ENCODE measurements around the gene KLK7.

The KLK7 gene

GRCh38 chr19:51018745-51019543 lies 35.2 kb upstream of the KLK7 start:
- Mint-ChIP-seq H3K4me1 (peaks cover 30% of the 10 kb centered on the region), H3K27ac (no peak overlapping the region), H3K9me3 (no peaks in the 10 kb centered on the region), H3K4me3 (peak overlapping the region; percentile 64), H3K36me3 (peaks cover 17% of the 10 kb centered on the region)
- DNase-seq (ENCODE audit: low spot score in 2 of 2): no peak
- ATAC-seq: no peak

GRCh38 chr19:51016798-51017683 lies 33.3 kb upstream of the KLK7 start:
- Mint-ChIP-seq H3K4me1 (peaks cover 30% of the 10 kb centered on the region), H3K9me3 (no peaks in the 10 kb centered on the region), H3K36me3 (peaks cover 17% of the 10 kb centered on the region), H3K4me3 (peak overlapping the region; percentile 64), H3K27ac (no peak overlapping the region)
- DNase-seq (ENCODE audit: low spot score in 2 of 2) (peak in 1 of 2 donors; percentile 71), ATAC-seq (no peak)

- peaks cover 30% of the 10 kb centered on the region for H3K4me1 Mint-ChIP-seq
- H3K36me3 Mint-ChIP-seq: peaks cover 17% of the 10 kb centered on the region
- H3K27ac Mint-ChIP-seq: no peak overlapping the region
Observed at GRCh38 chr19:51015691-51016267, 32.1 kb upstream of the KLK7 start.

GRCh38 chr19:51014242-51014641 lies 30.5 kb upstream of the KLK7 start:
- Mint-ChIP-seq H3K36me3 (peaks cover 11% of the 10 kb centered on the region), H3K9me3 (no peaks in the 10 kb centered on the region), H3K4me1 (peaks cover 21% of the 10 kb centered on the region), H3K27ac (no peak overlapping the region), H3K4me3 (no peak overlapping the region)
- ATAC-seq (no peak), DNase-seq (ENCODE audit: low spot score in 2 of 2) (no peak)

More at GRCh38 chr19:51015691-51016267, 32.1 kb upstream of the KLK7 start:
- no peak for ATAC-seq
- Mint-ChIP-seq H3K4me3 (no peak overlapping the region), H3K9me3 (no peaks in the 10 kb centered on the region)
- DNase-seq (ENCODE audit: low spot score in 2 of 2): no peak

- H3K36me3 Mint-ChIP-seq: peaks cover 11% of the 10 kb centered on the region
- no peak overlapping the region for H3K27ac Mint-ChIP-seq
- H3K9me3 Mint-ChIP-seq: no peaks in the 10 kb centered on the region
- no peak for ATAC-seq
- H3K4me1 Mint-ChIP-seq: peaks cover 10% of the 10 kb centered on the region
- H3K4me3 Mint-ChIP-seq: no peak overlapping the region
- no peak for DNase-seq (ENCODE audit: low spot score in 2 of 2)
Observed at GRCh38 chr19:51012661-51013190, 29.0 kb upstream of the KLK7 start.

GRCh38 chr19:51010066-51010795 lies 26.5 kb upstream of the KLK7 start:
- Mint-ChIP-seq H3K27ac (no peak overlapping the region), H3K4me3 (no peak overlapping the region), H3K36me3 (peaks cover 4% of the 10 kb centered on the region), H3K4me1 (no peaks in the 10 kb centered on the region), H3K9me3 (no peaks in the 10 kb centered on the region)
- DNase-seq (ENCODE audit: low spot score in 2 of 2): no peak
- ATAC-seq: no peak

- DNase-seq (ENCODE audit: low spot score in 2 of 2) (no peak), ATAC-seq (peak; percentile 40)
- H3K27ac Mint-ChIP-seq: no peak overlapping the region
- no peaks in the 10 kb centered on the region for H3K9me3 Mint-ChIP-seq
- no peaks in the 10 kb centered on the region for H3K36me3 Mint-ChIP-seq
- H3K4me1 Mint-ChIP-seq: no peaks in the 10 kb centered on the region
- H3K4me3 Mint-ChIP-seq: no peak overlapping the region
Observed at GRCh38 chr19:51009061-51009891, 25.6 kb upstream of the KLK7 start.

- ATAC-seq (no peak), DNase-seq (ENCODE audit: low spot score in 2 of 2) (no peak)
- Mint-ChIP-seq H3K9me3 (no peaks in the 10 kb centered on the region), H3K4me3 (no peak overlapping the region), H3K36me3 (no peaks in the 10 kb centered on the region), H3K4me1 (no peaks in the 10 kb centered on the region), H3K27ac (no peak overlapping the region)
Observed at GRCh38 chr19:51007488-51007887, 23.8 kb upstream of the KLK7 start.

GRCh38 chr19:51006406-51006805 lies 22.7 kb upstream of the KLK7 start:
- no peak overlapping the region for H3K27ac Mint-ChIP-seq
- no peaks in the 10 kb centered on the region for H3K4me1 Mint-ChIP-seq
- no peak overlapping the region for H3K4me3 Mint-ChIP-seq
- no peak for DNase-seq (ENCODE audit: low spot score in 2 of 2)
- H3K36me3 Mint-ChIP-seq: no peaks in the 10 kb centered on the region
- ATAC-seq: no peak
- H3K9me3 Mint-ChIP-seq: no peaks in the 10 kb centered on the region

GRCh38 chr19:51005248-51005647 lies 21.5 kb upstream of the KLK7 start:
- H3K27ac Mint-ChIP-seq: no peak overlapping the region
- no peaks in the 10 kb centered on the region for H3K4me1 Mint-ChIP-seq
- no peak overlapping the region for H3K4me3 Mint-ChIP-seq
- no peak for ATAC-seq
- no peaks in the 10 kb centered on the region for H3K36me3 Mint-ChIP-seq
- no peaks in the 10 kb centered on the region for H3K9me3 Mint-ChIP-seq
- DNase-seq (ENCODE audit: low spot score in 2 of 2): no peak

- Mint-ChIP-seq H3K4me1 (no peaks in the 10 kb centered on the region), H3K9me3 (no peaks in the 10 kb centered on the region), H3K4me3 (no peak overlapping the region), H3K27ac (peak overlapping the region; percentile 69), H3K36me3 (no peaks in the 10 kb centered on the region)
- DNase-seq (ENCODE audit: low spot score in 2 of 2): no peak
- ATAC-seq: no peak
Observed at GRCh38 chr19:51003316-51003715, 19.6 kb upstream of the KLK7 start.

GRCh38 chr19:51002542-51003311 lies 19.0 kb upstream of the KLK7 start:
- H3K9me3 Mint-ChIP-seq: no peaks in the 10 kb centered on the region
- no peak overlapping the region for H3K4me3 Mint-ChIP-seq
- H3K36me3 Mint-ChIP-seq: no peaks in the 10 kb centered on the region
- ATAC-seq (no peak), DNase-seq (ENCODE audit: low spot score in 2 of 2) (no peak)
- no peaks in the 10 kb centered on the region for H3K4me1 Mint-ChIP-seq
- peak overlapping the region; percentile 69 for H3K27ac Mint-ChIP-seq

- no peak for DNase-seq (ENCODE audit: low spot score in 2 of 2)
- H3K4me1 Mint-ChIP-seq: no peaks in the 10 kb centered on the region
- no peaks in the 10 kb centered on the region for H3K9me3 Mint-ChIP-seq
- no peak overlapping the region for H3K4me3 Mint-ChIP-seq
- ATAC-seq: no peak
- no peaks in the 10 kb centered on the region for H3K36me3 Mint-ChIP-seq
- H3K27ac Mint-ChIP-seq: no peak overlapping the region
Observed at GRCh38 chr19:51002089-51002532, 18.4 kb upstream of the KLK7 start.

Measured in stimulated activated effector memory CD8-positive, alpha-beta T cell treated with anti-CD3 and anti-CD28 coated beads, Interleukin-12 subunit alpha, Interleukin-12 subunit beta, amount 100 ng/mL, for 72 hours (primary cell).